HG03558 (cell line): ENCODE results near the gene TSPAN15.
A peak's percentile ranks its signal among the peaks of the same experiment; 100 is the strongest.

Experiments
- ATAC-seq: cut with Tn5 transposase; IDR thresholded peaks from one replicate; pipeline ENCODE4 v1.9.1; 2021; ENCODE audit warnings: moderate number of reproducible peaks; ENCODE audit not compliant: unreplicated experiment; ENCODE audit errors: extremely low read depth

Gene TSPAN15

DNA sequence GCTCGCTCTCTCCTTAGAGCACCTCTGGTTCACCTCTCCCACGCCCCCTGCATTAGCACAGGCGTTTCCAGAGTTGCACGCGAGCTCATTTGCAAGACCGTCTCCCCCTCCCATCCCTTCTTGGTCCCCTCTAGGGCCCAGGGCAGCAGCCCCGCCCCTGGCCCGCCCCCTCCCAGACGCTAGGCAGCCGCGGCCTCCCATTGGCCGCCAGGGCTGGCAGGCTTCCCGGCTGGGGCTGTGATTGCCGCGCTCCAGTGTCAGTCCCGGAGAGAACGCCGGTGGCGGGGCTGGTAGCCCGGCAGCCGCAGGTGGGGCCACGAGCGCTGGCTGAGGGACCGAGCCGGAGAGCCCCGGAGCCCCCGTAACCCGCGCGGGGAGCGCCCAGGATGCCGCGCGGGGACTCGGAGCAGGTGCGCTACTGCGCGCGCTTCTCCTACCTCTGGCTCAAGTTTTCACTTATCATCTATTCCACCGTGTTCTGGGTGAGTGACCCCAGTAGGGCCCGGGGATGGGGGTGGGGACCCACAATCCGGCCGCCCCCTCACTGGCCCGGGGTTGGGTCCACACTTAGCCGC, at the start of gene TSPAN15:
Gene TSPAN15, plus strand, starts transcription at position 257 of the 575 bp plus-strand sequence. Its CDS starts 130 bp downstream, at position 387.
- peak; percentile 43 for ATAC-seq

DNA sequence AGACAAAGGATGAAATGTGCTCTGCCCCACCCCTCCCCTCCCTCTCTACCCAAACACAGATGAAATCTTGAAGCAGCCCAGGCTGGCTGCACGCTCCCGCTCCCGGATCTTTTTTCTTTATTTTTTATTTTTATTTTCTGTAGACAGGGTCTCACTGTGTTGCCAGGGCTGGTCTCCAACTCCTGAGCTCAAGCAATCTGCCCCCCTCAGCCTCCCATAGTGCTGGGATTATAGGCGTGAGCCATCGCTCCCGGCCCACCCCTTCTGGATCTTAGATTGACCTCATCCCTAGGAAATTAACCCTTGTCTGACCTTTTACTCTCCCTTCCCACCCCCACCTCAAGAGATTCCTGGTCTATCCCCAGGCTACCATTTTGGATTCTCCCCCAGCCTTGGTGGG, 48.9 kb upstream of the TSPAN15 start:
- ATAC-seq = no peak

DNA sequence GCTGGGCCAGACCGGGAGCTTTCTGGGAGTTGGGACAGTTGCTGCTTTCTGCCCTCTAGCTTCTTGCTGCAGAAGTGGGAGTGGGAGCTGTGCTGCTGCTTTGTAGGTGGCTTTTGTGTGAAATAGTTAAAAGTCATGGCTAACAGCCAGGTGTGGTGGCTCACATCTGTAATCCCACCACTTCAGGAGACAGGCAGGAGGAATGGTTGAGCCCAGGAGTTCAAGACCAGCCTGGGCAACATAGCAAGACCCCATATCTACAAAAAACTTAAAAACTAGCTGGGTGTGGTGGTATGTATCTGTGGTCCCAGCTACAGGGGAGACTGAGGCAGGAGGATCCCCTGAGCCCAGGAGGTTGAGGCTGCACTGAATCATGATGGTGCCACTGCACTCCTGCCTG, 48.2 kb upstream of the TSPAN15 start:
- ATAC-seq = no peak

DNA sequence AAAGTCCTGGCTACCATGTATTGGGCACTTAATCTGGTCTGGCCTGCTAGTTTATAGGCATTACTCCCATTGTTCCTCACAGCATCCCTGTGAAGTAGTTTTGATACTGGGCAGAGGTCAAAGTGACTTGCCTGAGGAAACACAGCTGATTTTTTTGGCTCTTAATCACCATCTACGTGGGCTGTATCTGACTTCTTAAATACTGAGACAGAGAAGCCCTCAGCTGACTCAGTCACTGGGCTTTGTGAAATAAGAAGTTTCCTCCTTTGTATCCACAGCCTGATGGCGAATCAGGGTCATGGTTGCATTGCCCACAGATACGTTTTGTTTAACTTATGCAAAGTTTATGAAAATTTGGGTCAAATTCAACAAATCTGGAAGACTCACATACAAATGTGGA, 47.7 kb upstream of the TSPAN15 start:
- ATAC-seq = no peak

DNA sequence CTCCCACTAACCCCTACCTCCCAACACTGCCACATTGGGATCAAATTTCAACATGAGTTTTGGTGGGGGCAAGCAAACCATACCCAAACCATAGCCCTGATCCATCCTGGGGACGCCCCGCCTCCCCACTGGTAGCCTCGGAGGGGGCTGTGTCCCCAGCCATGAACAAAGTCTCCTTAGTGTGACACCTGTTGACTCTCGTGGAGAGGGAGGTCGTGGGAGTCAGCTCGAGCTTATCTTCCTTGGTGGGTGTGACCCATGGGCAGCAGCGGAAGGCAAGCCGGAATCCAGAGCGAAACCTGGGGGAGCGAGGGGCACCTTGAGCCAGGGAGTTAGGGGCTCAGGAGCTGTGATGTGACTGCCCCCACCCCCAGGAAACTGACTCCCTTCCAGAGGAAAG, 46.5 kb upstream of the TSPAN15 start:
- no peak for ATAC-seq

DNA sequence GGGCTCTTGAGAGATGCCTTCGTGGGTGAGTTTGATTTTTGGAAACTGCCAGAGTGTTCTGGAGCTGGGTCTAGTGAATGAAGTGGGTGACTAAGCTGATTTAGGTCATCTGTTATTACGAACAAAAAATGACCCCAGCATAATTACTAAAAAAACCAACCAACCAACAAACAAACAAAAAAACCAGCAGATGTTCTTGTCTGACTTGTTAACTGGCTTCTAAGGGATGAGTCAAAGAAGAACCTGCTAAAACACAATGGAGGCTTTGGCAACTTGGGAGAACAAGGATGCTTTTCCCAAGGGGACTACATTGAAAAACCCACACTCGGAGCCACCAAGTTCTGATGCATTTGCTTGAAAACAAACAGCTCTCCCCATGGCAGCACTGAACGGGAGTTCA, 46.0 kb upstream of the TSPAN15 start:
- ATAC-seq = no peak

DNA sequence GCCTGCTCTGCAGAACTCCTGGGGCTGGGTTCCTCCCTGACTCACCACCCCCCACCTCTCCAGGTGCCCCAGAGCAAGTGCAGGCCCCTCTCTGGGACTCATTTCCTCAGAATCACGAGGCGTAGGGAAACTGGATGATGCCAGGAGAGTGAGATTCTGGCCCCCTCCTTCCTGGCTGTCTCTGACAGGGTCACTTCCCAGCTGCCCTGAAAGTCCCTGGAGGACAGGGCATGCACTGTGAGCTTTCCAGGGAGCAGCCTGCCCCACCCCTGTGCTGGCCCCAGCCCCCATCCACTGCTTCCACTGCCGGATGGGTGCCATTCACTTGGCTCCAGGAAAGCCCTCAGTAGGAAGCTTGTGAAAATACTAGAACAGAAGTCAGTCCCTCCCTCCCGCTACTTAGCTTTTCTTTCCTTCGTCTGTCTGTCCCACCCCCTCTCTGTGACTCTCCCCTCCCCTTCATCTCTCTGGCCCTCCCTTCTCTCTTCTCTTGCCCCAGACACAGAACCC, 44.9 kb upstream of the TSPAN15 start:
- ATAC-seq = no peak

DNA sequence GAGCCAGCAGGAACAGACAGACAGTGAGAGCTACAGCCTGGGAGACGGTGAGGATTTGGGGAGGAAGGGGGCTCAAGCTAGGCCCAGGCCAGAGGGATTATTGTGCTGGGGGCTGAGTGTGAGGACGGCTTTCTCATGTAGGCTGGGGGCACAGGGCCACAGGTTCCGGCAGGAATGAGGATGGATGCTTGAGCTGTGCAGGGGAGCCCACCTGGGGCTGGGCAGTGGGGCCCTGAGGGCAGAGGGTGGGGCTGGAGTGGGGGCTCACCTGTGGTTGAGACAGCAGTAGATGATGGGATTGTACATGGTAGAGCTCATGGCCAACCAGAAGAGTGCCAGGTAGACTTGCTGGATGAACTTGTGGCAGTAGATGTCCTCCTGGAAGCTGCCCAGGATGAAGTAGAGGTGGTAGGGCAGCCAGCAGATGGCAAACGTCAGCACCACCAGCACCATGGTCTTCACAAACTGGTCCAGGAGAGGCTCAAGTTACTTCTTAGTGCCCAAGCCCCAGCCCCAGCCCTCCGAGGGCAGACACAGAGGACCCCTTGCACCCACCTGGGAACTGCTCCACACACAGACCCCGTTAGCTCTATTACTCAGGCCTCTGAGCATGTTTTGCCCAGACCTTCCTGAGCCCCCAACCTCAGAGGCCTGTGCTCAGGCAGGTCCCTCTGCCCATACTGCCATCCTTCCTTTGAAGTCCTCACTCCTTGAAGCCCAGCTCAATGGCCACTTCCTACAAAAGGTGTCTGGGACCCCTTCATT, 44.3 kb upstream of the TSPAN15 start:
- no peak for ATAC-seq

DNA sequence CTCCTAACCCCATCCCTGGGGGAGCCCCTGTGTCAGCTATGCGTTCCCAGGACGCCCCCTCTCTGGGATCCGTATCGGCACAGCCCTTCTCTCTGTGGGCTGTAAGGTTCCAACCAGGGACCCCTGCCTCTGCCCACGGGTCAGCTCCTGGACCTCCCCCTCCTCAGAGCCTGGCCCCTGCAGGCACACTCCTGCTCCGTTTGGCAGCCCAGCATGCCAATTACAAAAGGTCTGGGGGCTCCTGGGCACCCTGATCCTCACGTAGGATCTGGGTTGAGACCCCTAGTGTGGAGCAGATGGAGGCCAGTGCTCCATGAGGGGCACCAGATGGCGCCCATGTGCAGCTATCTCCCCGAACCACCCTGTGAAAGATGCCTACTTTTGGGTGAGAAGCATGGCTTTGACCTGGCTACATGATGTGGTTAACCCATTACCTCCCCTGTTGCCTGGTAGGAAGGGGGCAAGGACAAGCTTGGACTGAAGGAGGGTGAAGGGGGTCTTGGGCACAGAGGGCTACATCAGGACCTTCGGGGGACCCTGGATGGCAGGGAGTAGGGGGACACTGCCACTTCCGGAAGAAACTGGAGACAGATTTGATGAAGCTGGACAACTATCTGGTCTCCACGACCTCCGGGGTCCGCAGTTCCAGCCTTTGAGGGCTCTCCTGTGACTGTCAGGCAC, 43.5 kb upstream of the TSPAN15 start:
- ATAC-seq = no peak

DNA sequence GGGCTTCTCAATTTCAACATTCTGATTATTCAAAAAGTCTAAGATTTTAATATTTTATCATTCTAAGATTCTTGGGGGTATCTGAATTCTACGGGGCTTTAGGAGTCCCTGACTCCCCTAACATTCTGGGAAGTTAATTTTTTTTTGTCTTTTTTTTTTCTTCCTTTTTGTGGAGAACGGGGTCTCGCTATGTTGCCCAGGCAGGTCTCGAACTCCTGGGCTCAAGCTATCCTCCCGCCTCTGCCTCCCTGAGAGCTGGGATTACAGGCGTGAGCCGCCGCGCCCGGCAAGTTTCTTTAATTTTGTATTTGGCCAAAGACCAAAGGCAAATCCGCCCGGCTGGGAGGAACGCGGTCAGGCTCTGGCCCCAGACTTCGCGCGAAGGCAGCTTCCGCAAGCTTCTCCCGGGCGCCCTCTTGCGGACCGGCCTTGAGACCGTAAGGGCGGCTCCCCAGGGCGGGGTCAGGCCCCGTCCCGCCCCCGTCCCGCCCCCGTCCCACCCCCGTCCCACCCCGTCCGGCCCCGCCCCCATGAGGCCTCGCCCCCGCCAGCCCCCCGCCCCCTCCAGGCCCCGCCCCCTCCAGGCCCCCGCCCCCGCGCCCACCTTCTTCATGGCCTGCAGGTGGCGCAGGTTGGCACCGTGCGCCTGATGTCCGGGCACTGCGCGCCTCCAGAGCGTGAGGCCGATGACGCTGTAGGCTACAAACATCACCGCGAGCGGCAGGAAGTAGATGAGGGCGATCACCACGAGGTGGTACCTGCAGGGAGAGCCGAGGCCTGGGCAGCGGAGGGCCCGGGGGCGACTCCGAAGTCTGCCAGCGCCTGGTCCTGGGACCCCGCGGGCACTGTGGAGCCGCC, 42.7 kb upstream of the TSPAN15 start:
- ATAC-seq = peak; percentile 72

DNA sequence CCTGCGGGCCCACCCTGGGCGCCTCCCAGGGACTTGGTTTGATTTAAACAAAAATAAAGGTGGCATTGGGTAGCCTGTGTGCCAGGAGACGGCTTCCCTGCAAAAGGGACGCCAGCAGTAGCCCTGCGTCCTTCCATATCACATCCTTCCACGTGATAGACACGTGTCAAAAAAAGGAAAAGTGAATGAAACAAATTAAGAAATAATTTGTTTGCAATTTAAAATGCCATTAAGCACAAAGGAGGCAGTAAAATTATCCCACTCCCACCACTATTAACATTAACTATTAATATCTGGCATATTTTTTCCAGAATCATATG, 42.1 kb upstream of the TSPAN15 start:
- no peak for ATAC-seq

DNA sequence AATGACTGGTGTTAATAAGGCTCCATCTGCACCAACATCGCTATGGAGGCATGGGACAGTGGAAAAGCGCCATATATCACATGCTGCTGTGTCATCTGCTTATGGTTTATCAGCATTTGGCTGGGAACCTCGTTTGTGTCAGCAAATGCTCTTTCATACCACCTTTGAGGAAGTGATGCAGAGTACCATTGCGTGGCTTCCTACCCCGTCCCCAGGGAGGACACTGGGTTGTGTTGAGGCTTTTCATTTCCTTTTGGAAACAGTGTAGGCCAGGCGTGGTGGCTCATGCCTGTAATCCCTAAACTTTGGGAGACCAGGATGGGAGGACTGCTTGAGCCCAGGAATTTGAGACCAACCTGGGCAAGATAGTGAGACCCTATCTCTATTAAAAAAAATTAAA, 41.3 kb upstream of the TSPAN15 start:
- ATAC-seq = no peak

DNA sequence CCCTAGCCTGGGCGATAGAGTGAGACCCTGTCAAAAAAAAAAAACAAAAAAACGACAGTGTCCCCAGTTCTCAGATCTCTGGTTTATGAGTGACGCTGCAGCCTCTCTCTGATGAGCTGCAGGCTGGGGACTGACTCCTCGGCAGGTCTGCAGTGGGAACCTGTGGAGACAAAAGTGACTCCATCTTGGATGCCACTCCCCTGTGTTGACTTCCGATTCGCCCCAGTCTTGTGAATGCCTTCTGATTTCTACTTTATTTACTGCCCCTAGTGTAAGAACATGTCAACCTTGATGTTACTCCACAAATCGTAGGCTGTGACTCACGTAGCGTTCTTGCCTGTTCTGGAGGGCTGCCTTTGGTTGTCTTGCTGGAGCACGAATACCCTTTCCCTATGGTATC, 40.8 kb upstream of the TSPAN15 start:
- no peak for ATAC-seq

DNA sequence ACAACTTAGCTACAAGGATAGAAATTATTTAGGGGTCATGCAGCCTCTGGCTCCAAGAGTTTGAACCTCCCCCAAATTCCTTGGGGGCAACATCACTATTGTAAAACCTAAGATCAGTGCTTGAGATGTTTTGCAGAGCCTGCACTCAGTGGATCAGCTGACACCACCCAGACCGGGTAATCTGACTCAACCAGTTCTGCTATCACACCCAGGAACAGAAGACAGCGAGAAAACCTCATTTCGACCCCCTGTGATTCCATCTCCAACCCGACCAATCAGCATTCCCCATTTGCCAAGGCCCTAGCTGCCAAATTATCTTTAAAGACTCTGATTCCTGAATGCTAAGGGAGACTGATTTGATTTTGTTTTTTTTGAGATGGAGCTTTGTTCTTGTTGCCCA, 39.8 kb upstream of the TSPAN15 start:
- ATAC-seq = no peak

DNA sequence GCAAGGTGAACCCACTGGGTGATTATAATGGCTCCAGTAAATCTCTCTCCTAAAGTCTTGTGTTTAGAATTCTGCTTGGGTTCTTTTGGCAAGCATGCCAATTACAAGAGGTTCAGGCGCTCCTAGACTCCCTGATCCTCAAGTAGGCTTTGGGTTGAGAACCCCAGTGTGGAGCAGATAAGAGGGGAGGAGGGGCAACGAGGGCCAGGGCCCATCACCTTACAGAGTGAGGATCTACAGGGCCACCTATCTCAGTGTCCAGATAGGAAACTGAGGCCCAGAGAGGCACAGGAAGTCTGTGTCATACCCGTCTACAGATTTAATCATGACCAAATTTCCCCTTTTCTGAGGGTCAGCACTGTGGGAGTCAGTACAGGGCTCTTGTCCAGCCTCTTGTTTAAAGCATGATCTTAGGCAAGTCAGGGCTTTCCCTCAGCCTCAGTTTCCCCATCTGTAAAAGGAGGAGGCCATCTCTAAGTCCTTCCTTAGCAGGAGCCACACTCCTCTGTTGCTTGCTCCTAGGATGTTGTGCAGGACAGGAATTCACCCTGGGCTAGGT, 39.0 kb upstream of the TSPAN15 start:
- ATAC-seq = no peak

DNA sequence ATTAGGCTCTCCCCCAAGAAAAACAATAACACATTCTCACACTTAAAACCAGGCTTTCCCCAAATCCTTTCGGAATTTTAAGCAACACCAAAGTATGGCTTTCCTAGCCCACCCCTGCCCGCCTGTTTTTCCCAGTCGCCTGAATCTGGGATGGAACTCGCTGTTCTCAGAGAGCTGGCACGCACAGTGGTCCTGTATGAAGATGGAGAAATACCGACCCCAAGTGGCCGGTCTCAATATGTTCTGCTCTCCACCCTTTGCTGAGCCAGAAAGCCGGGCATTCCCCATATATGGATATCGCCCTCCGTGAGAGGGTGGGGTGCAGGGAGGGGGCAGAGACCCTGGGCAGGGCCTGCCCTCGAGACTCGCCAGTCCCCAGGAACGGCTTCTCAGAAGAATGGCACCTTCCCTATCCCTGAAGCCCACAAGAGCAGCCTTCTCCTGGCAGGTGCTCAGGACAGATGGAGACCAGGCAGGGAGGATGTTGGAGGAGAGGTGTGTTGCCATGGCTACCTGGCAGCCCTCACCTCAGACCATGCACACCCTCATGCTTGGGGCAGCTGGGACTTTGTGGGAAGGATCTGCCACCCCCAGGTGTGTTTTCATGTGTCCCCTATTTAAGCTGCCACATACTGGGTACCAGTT, 37.9 kb upstream of the TSPAN15 start:
- ATAC-seq = no peak

DNA sequence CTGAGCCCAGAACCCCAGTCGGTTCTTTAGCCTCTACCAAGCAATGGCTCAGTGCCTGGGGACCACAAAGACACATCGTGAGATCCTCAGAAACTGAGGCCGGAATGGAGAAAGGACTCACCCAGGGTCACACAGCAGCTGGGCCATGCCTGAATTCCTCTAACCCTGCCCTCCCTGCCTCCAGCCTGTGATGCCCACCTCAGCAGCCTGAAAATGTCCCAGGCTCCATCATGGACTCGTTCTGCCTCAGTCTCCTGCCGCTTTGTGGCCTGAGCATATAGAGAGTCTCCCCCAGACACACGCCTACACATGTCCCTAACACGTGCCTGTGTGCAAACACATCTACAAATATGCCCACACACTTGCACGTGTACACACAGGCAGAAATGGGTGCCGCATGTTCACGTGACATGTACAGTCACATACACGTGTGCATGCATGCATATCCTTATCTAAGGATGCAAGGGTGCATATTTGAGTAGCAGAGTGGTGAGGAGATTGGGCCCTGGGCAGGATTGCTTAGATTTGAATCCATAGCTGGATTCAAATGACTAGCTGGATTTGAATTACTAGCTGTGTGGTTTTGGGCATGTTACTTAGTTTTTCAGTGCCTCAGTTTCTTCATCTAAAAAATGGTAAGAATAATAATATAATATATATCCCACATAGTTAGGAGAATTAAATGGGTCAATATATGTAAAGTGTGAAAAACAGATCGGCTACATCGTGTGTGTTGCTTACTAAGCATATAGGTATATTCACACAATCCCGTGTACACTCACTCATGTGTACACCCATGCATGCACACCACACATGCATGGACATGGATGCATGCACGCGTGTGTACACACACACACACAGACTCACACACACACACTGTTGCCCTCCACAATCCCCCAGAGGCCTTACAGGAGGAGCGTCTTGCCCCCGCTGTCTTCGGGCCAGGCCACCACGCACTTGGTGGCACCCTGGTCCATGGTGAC, 36.9 kb upstream of the TSPAN15 start:
- ATAC-seq = no peak

DNA sequence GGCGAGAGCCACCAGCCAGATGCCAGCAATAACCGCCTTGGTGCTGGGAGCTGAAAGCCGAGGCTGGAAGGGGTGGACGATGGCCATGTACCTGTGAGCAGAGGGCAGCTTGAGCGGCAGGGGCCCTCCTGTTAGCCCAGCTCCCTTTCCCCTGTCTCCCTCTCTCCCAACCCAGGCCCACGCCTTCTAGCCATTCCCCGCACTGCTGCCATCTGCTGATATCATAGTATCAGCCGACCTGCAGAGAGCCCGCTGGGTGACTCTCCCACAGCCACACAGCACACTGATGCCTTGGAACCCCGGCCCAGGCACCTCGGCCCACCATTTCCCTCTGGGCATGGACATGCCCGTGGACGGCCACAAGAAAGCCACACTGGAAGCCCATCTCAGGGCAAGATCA, 36.2 kb upstream of the TSPAN15 start:
- ATAC-seq = no peak

DNA sequence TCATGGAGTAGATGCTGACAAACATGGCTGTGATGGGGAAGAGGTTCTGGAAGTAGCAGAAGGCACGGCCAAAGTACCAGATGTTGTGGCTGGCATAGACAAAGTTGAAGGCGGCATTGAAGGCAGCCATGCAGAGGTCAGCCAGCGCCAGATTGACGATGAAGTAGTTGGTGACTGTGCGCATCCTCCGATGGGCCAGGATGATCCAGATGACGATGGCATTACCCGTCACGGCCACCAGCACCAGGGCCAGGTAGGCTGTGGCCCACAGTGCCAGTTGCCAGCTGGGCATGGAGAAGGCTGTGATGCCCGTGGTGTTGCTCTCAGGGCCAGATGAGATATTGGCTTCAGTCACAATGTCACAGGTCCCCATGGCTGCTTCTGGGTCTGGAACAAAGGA, 35.3 kb upstream of the TSPAN15 start:
- no peak for ATAC-seq
